HG03469 (cell line): ENCODE results near the gene AKT1.
"Not testable (repeated sequence)": the region's sequence is repeated elsewhere in the genome, so short reads cannot be mapped to it uniquely, and the experiment has no call there.

ENCODE experiments used
- ATAC-seq: cut with Tn5 transposase; IDR thresholded peaks from one replicate; pipeline ENCODE4 v1.9.1; 2021; ENCODE audit warnings: mild to moderate bottlenecking, moderate library complexity, moderate number of reproducible peaks; ENCODE audit not compliant: unreplicated experiment

The AKT1 gene

DNA sequence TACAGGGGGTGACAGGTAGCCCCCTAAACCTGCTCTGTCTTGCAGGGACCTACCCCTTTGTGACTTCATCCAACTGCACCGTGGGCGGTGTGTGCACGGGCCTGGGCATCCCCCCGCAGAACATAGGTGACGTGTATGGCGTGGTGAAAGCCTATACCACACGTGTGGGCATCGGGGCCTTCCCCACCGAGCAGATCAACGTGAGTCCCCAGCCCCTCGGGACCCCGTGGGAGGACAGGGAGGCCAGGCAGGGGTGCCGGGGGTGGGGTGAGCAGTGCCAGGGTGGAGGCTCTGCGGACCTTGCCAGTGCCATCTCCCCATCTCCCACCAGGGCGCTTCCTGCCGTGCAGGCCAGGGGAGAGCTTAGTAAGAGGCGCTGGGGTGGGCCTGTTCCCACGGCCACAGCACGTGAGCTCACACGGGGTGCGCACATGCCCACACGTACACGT is 53.7 kb downstream of the AKT1 start:
- no peak for ATAC-seq

DNA sequence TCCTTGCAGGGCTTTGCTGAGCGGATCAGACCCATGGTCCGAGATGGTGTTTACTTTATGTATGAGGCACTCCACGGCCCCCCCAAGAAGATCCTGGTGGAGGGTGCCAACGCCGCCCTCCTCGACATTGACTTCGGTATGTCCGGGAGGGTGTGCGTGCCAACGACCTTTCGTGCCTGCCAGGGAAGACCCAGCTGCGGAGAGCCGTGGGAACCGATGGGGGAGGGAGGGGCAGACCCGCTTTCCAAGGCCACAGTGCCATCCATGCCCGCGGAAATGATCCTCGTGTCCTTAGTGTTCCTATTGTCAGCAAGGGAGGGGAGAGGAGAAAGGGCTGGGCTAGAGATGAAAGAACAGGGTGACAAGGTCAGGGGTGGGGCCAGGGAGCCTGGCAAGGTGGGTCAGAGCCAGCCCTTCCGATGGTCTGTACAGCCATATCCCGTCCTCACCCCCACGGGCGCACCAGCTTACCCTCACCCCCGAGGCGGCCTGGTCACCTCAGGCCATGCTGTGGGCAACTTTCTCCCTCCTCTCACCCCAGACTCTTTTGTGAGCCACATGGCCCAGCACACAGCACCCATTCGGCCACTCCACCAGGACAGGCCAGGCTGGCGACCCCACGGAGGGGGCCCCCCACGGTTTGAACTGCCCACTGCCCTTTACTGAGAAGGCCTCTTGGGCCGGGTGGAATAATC is 54.3 kb downstream of the AKT1 start:
- no peak for ATAC-seq

- ATAC-seq = no peak
Measured at GRCh38 chr14:104739546-104740516, 55.7 kb downstream of the AKT1 start.

GRCh38 chr14:104739026-104739425 is 56.5 kb downstream of the AKT1 start:
- no peak for ATAC-seq

GRCh38 chr14:104738375-104739019 is 57.1 kb downstream of the AKT1 start:
- no peak for ATAC-seq

- no peak for ATAC-seq
Measured at GRCh38 chr14:104735830-104736642, 59.5 kb downstream of the AKT1 start.

DNA sequence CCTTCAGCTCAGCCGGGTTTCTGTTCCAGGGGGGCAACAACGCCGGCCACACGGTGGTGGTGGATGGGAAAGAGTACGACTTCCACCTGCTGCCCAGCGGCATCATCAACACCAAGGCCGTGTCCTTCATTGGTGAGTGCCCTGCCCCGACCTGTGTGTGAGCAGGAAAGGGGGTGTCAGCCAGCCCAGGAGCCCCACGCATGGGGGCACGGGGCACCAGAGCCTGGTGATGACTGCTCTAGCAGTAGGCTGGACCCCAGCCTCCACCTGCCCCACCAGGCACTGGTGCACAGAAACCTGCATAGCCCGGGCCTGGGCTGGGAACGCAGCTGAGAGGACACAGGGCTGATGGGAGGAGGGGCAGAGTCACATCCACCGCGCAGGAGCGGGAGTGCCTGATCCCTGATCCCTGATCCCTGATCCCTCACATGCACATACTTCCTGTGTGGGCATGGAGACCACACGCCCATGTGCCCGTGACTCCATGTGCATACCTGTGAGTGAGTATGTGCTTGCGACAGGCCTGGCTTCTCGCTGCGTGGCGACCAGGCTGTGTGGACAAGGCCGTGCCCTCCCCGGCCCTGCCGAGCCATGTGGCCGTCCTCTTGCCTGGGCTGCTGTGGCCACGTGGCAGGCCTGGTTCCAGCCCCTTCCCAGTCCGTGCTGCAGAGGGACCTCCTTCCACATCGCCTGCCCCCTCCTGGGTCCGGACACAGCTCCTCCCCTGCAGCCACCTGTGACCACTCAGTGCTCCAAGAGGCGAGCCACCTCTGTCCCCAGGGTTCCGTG is 60.4 kb downstream of the AKT1 start:
- no peak for ATAC-seq

DNA sequence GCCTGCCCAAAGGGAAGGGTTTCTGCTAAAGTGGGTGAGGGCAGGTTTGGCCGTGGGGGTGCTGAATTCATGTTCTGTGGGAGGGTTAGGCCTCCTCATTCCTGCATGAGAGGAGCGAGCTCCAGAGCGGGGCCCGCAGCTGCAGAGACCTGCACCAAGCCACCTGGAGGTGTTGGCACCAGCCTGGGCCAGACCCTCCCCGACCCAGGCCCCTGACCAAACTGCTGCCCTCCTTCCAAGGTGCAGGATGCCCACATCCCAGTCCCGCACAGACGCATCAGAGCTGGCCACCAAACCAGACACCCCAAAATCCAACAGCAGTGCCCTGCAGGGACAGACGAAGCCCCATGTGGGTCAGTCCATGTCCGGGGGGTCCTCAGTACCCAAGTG is 61.0 kb downstream of the AKT1 start:
- no peak for ATAC-seq

DNA sequence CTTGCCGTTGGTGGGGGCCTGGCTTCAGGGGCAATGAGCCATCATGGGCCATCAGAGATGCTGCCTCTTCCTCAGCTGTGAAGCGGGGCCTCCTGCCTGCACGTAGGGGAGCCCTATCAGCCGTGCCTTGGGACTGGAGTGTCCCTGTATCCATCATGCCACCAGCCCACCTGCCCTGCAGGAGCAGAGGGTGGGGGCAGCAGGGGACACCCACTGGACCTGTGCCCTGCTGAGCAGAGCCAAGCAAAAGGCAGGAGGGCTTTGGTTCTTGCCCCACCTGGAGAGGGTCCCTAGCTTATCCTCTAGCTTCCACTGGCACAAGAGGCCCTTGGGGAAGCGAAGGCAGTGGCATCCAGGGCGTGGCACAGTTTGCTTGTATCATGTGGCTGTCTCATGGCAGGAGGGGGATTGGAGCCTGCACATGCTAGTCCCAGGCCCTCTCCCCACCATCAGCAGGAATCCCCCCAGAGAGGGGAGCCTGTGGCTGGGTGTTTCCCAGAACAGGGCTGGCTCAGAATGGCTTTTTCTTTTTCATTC is 61.4 kb downstream of the AKT1 start:
- ATAC-seq = no peak

DNA sequence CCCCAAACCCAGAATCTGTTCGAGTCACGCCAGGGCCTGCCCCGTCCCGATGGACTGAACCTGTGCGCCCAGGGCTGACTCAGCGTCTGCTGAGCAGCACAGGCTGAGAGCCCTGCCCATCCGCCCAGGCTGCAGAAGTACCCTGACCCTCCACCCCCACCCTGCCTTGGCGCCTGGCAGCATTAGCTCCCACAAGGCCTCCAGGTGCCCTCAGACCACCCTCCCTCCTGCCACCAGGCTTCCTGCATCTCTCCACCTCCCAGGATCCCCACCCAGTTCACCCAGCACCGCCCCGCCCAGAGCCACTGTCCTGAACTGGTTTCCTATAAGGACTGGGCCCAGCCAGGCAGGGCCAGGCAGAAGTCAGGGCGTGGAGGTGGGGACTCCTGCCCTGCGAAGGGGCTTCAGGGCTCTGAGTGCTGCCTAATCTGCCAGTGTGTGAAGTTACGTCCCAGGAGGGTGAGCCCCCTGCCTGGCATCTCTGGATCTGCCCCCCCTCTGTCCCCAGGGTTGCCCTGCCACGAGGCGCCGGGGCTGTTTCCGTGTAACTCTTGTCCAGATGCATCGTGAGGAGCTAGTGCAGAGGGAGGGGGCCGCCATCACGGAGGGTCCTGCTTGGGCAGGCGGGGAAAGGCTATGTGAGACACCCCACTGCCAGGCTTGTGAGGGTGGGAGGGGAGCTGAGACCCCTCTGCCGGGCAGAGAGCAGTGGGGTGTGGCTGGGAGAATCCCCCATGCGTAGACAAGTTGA is 62.4 kb downstream of the AKT1 start:
- no peak for ATAC-seq

DNA sequence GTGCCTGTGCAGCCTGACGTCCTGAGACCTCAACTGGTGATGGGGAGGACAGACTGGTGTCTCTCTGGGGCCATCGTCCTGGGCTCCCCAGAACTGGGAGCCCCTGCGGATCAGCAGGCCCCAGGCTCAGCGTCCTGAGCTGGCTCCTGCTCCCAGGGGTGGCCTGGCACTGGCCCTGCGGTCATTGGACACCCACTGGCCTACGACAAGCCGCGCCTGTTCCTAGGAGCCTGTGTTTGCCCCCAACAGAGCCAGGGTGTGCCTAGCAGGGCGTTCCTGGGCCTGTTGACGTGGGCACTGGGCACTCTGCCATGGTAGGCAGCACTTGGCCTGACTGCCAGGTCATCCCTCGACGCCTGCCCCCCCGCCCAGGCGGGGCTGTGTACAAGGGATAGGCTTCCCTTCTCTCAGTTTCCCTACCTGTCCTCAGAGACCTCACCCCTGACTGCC is 63.2 kb downstream of the AKT1 start:
- ATAC-seq = no peak

DNA sequence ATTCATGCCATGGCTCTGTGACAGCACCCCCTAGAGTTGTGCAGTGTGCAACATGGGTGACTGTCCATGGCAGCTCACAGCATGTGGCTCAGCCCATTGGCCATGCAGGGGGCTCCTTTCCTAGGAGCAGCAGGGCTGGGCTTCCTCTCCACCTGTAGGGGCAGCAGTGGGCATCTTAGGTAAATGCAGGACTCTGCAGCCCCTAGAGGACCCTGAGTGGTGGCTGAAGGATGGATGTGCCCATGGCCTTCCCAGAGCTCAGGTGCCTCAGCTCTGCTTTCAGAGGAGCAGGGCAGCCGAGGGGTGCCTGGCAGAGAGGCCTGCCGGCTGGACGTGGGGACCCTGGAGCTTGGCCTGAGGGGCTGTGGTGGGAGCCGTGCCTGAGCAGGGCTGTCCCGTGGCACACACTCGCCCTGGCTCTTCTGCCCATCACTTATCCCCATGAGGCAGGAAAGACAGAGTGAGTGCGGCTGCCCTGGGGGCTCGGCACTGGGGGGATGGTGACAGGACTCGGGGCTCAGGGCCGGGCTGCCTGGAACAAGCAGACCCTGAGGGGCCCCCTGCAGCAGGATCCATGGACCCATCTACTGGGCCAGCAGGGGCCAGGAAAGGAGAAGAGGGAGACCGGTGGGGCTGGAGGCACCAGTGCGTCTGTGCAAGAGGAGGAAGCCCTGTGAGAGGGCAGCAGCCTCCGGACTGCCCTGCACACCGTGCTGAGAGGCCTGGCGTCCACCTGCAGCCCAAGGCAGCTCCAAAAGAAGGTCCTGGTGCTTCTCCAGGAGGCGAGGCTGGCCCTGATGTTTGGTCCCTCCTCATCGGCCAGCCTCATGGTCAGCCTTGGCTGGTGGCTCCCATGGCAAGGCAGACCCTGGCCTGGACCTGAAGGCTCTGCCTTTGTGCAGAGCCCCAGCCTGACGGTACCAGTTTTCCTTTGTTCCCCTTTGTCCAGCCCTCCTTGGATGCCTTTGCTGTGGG is 63.9 kb downstream of the AKT1 start:
- no peak for ATAC-seq

DNA sequence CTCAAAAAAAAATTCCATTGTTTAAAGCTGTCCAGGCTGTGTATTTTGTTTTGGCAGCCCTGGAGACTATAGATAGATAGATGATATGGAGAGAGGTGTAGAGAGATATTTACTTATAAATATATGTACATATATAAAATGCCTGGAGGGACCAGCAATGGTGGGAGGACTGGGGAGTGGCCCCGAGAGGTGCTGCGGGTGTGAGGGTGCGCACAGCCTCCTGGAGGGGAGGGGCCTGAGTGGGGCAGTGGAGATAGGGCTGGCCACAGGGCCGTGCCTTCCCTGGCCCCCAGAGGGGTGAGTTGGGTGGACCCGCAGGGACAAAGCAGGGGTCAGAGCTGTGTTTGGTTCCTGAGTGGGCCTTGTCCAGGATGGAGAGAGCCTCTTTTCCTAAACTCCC is 65.1 kb downstream of the AKT1 start:
- ATAC-seq = no peak

GRCh38 chr14:104729835-104730181 is 65.7 kb downstream of the AKT1 start:
- no peak for ATAC-seq

GRCh38 chr14:104729176-104729834 is 66.2 kb downstream of the AKT1 start:
- ATAC-seq = not testable (repeated sequence)

DNA sequence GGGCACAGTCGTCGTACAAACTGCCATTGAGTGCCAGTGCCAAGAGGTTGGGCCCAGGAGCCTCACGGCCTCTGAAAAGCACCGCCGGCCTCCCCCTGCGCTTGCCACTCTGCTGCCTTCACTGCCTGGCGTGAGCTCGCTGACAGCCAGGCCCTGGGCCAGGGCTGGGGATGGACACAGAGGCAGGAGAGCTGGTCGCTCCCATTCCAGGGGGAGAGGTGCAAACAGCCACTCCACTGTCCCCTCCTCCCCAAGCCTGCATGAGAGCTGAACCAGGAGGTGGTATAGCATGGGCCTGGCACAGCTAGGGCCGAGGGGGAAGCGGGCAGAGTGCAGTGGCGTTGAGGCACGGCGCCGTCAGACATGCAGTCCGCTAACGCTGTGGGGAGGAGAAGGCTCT is 66.9 kb downstream of the AKT1 start:
- ATAC-seq = no peak
